A204.1 (cell line): ENCODE measurements around the gene PCYT2.

Experiments used
- FAIRE-seq: peaks from 2 replicates; lab custom pipeline; 2012; peaks lifted over from hg19 to GRCh38; lab: Jason Lieb, UNC

PCYT2 gene

GRCh38 chr17:81912441-81913309 lies 1.5 kb upstream of the PCYT2 start:
- no peak for FAIRE-seq

- no peak for FAIRE-seq
These were observed 770 bp upstream of the PCYT2 start for GRCh38 chr17:81911969-81912368.

GRCh38 chr17:81910840-81911276 lies 341 bp downstream of the PCYT2 start:
- FAIRE-seq: no peak

GRCh38 chr17:81909966-81910839 lies 996 bp downstream of the PCYT2 start:
- FAIRE-seq: no peak

GRCh38 chr17:81909231-81909630 lies 2.0 kb downstream of the PCYT2 start:
- no peak for FAIRE-seq

- FAIRE-seq: no peak
These were observed 2.4 kb downstream of the PCYT2 start for GRCh38 chr17:81908793-81909192.

- FAIRE-seq: no peak
These were observed 3.7 kb downstream of the PCYT2 start for GRCh38 chr17:81907219-81908145.

- FAIRE-seq: no peak
These were observed 4.6 kb downstream of the PCYT2 start for GRCh38 chr17:81906476-81907218.

GRCh38 chr17:81905993-81906392 lies 5.2 kb downstream of the PCYT2 start:
- FAIRE-seq: no peak

GRCh38 chr17:81905424-81905875 lies 5.7 kb downstream of the PCYT2 start:
- no peak for FAIRE-seq

- FAIRE-seq: no peak
These were observed 6.4 kb downstream of the PCYT2 start for GRCh38 chr17:81904600-81905423.

- no peak for FAIRE-seq
These were observed 7.2 kb downstream of the PCYT2 start for GRCh38 chr17:81903896-81904599.

GRCh38 chr17:81903415-81903831 lies 7.8 kb downstream of the PCYT2 start:
- FAIRE-seq: no peak

- no peak for FAIRE-seq
These were observed 8.4 kb downstream of the PCYT2 start for GRCh38 chr17:81902653-81903414.

GRCh38 chr17:81902023-81902652 lies 9.1 kb downstream of the PCYT2 start, which contains the start of gene NPB:
TSS of gene NPB (plus strand) at chr17:81902238. CDS start at chr17:81902278, 40 bp downstream.
- FAIRE-seq: no peak

- no peak for FAIRE-seq
These were observed 9.8 kb downstream of the PCYT2 start for GRCh38 chr17:81901167-81902022.

- no peak for FAIRE-seq
These were observed 10.9 kb downstream of the PCYT2 start for GRCh38 chr17:81900181-81900820.
